ENCODE measurements around the gene ADARB2.
"Not testable (repeated sequence)": the region's sequence is repeated elsewhere in the genome, so short reads cannot be mapped to it uniquely, and the experiment has no call there.

The ADARB2 gene

GRCh38 chr10:1232164-1232911 is 505.0 kb downstream of the ADARB2 start:
- DNase-seq, result no peak

GRCh38 chr10:1230592-1231275 is 506.6 kb downstream of the ADARB2 start:
- DNase-seq, result no peak

- DNase-seq, result no peak
Measured at GRCh38 chr10:1230138-1230537, 507.2 kb downstream of the ADARB2 start.

GRCh38 chr10:1229574-1229973 is 507.8 kb downstream of the ADARB2 start:
- DNase-seq, result no peak

- no peak for DNase-seq
Measured at GRCh38 chr10:1229116-1229515, 508.2 kb downstream of the ADARB2 start.

- DNase-seq, result no peak
Measured at GRCh38 chr10:1228467-1228975, 508.8 kb downstream of the ADARB2 start.

GRCh38 chr10:1227510-1228402 is 509.6 kb downstream of the ADARB2 start:
- DNase-seq, result no peak

GRCh38 chr10:1226907-1227306 is 510.4 kb downstream of the ADARB2 start:
- DNase-seq, result not testable (repeated sequence)

- DNase-seq, result not testable (repeated sequence)
Measured at GRCh38 chr10:1219874-1220273, 517.5 kb downstream of the ADARB2 start.

- DNase-seq, result no peak
Measured at GRCh38 chr10:1217661-1218060, 519.7 kb downstream of the ADARB2 start.

- DNase-seq, result no peak
Measured at GRCh38 chr10:1217237-1217587, 520.1 kb downstream of the ADARB2 start.

GRCh38 chr10:1216574-1217236 is 520.6 kb downstream of the ADARB2 start:
- DNase-seq, result no peak

GRCh38 chr10:1215862-1216573 is 521.3 kb downstream of the ADARB2 start:
- no peak for DNase-seq

GRCh38 chr10:1214882-1215540 is 522.3 kb downstream of the ADARB2 start:
- no peak for DNase-seq

- no peak for DNase-seq
Measured at GRCh38 chr10:1214071-1214675, 523.2 kb downstream of the ADARB2 start.

- no peak for DNase-seq
Measured at GRCh38 chr10:1213252-1214070, 523.9 kb downstream of the ADARB2 start.

GRCh38 chr10:1212571-1213141 is 524.7 kb downstream of the ADARB2 start:
- no peak for DNase-seq

- no peak for DNase-seq
Measured at GRCh38 chr10:1211844-1212570, 525.3 kb downstream of the ADARB2 start.

GRCh38 chr10:1210667-1211066 is 526.7 kb downstream of the ADARB2 start:
- DNase-seq, result no peak

Data from AML-193 (cell line).